ENCODE measurements around the gene KRT1. TPM values are rescaled to one million over a fixed set of nuclear protein-coding genes. Genes with fewer than 3 reads are reported as not detected.
A peak's percentile ranks its signal among the peaks of the same experiment; 100 is the strongest.

KRT1 gene
- total RNA-seq, 1 donor from 2014 or later, result not detected

DNA sequence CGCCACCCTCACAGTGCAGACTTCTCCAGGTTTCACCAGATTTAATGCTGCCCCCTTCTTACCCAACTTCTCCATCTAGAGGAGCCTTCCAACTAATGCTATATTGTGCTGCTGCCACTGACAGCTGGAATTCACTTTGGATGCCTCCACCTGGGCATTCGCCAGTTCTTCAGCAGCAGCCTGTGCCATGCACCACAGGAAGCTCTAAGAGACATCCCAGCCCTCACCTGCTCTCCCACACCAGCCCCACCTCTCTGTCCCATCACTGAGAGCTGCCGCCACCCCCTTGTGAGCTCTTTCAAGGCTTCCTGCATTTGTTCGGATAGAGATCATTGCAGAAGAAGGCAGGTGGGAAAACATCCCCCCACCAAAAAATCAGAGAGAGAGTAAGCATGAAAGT, 23.6 kb downstream of the KRT1 start:
- no peak overlapping the region for H3K4me3 Mint-ChIP-seq (ENCODE audit: unreplicated experiment)

DNA sequence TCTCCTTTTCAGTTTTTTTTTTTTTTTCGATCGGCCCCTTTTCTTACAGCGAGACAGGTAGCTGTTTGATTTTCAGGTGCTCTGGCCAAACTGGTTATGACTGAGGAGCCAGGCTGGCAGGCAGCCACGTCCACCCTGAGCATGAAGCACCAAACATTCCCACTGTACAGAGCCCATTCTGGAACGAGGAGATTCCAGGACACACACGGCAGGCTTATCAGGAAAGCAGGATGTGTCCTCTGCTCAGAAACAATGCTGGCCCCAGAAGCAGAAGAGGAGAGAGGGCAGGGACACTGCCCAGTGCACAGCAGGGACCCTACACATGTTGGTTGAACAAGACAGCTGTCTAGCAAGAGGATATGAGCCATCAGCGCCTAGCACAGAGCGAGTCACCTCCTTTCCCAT, 24.5 kb downstream of the KRT1 start:
- DNase-seq (ENCODE audit: low spot score), result no peak
- TF ChIP-seq, protein P1, sequence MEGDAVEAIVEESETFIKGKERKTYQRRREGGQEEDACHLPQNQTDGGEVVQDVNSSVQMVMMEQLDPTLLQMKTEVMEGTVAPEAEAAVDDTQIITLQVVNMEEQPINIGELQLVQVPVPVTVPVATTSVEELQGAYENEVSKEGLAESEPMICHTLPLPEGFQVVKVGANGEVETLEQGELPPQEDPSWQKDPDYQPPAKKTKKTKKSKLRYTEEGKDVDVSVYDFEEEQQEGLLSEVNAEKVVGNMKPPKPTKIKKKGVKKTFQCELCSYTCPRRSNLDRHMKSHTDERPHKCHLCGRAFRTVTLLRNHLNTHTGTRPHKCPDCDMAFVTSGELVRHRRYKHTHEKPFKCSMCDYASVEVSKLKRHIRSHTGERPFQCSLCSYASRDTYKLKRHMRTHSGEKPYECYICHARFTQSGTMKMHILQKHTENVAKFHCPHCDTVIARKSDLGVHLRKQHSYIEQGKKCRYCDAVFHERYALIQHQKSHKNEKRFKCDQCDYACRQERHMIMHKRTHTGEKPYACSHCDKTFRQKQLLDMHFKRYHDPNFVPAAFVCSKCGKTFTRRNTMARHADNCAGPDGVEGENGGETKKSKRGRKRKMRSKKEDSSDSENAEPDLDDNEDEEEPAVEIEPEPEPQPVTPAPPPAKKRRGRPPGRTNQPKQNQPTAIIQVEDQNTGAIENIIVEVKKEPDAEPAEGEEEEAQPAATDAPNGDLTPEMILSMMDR (IDR thresholded peaks at IDR 0.05; ENCODE audit: unreplicated experiment), result no peak
- Mint-ChIP-seq H3K27ac (ENCODE audit: unreplicated experiment) (no peak overlapping the region), H3K4me3 (ENCODE audit: unreplicated experiment) (no peak overlapping the region), H3K4me1 (ENCODE audit: unreplicated experiment) (peaks cover 17% of the 10 kb centered on the region), H3K27me3 (ENCODE audit: unreplicated experiment) (peaks cover 8% of the 10 kb centered on the region), H3K9me3 (ENCODE audit: unreplicated experiment) (no peaks in the 10 kb centered on the region), H3K36me3 (ENCODE audit: low read depth, unreplicated experiment) (no peaks in the 10 kb centered on the region)

More for the DNA sequence above, 23.6 kb downstream of the KRT1 start:
- no peaks in the 10 kb centered on the region for H3K9me3 Mint-ChIP-seq (ENCODE audit: unreplicated experiment)
- H3K27me3 Mint-ChIP-seq (ENCODE audit: unreplicated experiment), result peaks cover 8% of the 10 kb centered on the region
- no peak overlapping the region for H3K27ac Mint-ChIP-seq (ENCODE audit: unreplicated experiment)
- TF ChIP-seq, protein P1 (IDR thresholded peaks at IDR 0.05; ENCODE audit: unreplicated experiment), result no peak
- DNase-seq (ENCODE audit: low spot score), result no peak
- no peaks in the 10 kb centered on the region for H3K36me3 Mint-ChIP-seq (ENCODE audit: low read depth, unreplicated experiment)
- H3K4me1 Mint-ChIP-seq (ENCODE audit: unreplicated experiment), result peaks cover 15% of the 10 kb centered on the region

DNA sequence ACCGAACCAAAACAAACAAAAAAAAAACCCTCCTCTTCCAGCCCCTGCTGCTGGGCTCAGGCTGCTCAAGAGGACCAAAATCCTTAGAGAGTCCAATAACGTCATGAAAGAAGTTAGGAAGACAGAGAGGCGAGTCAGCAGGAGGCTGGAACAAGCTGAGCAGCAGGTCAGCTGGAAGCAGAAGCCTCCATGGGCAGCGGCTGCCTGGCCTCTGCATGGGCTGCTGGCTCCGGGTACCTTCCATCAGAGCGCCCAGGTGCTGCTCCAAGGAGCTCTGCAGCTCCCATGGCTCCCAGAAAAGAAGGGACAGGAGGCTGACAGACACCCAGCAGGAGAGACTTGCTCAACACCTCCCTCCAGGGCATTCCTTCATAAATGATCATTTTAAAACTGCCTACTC, 25.0 kb downstream of the KRT1 start:
- Mint-ChIP-seq H3K9me3 (ENCODE audit: unreplicated experiment) (no peaks in the 10 kb centered on the region), H3K27ac (ENCODE audit: unreplicated experiment) (no peak overlapping the region), H3K36me3 (ENCODE audit: low read depth, unreplicated experiment) (no peaks in the 10 kb centered on the region), H3K27me3 (ENCODE audit: unreplicated experiment) (peaks cover 8% of the 10 kb centered on the region), H3K4me3 (ENCODE audit: unreplicated experiment) (no peak overlapping the region), H3K4me1 (ENCODE audit: unreplicated experiment) (peaks cover 19% of the 10 kb centered on the region)
- TF ChIP-seq, protein P1 (IDR thresholded peaks at IDR 0.05; ENCODE audit: unreplicated experiment), result no peak
- no peak for DNase-seq (ENCODE audit: low spot score)

DNA sequence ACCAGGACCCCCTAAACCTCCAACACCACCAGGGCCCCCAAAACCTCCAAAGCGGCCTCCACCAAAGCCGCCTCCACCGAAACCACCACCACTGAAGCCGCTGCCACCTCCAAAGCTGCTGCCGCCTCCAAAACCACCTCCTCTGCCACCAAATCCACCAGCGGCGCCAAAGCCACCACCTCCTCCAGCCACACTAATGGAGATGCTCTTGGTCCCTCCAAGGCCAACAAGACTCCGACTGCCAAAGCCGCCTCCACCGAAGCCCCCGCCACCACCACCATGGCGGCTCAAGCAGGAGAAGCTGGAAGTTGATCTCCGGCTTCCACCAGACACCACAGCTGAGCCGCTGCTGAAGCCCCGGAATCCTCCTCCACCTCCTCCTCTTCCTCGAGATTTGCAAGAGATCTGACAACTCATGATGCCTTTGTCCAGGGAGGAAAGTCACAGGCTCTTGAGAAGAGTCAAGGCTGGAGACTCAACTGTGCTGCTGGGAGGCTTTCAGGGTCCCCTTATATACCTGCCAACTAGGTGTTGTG, 28.4 kb downstream of the KRT1 start, which contains the start of gene KRT2:
KRT2 (minus strand) TSS at position 486 of the 536 bp plus-strand sequence; CDS start at position 417, 69 bp downstream.
- Mint-ChIP-seq H3K36me3 (ENCODE audit: low read depth, unreplicated experiment) (no peaks in the 10 kb centered on the region), H3K4me3 (ENCODE audit: unreplicated experiment) (no peak within 1 kb of the TSS), H3K27ac (ENCODE audit: unreplicated experiment) (no peak within 1 kb of the TSS), H3K4me1 (ENCODE audit: unreplicated experiment) (peaks cover 28% of the 10 kb centered on the region), H3K27me3 (ENCODE audit: unreplicated experiment) (peaks cover 5% of the 10 kb centered on the region), H3K9me3 (ENCODE audit: unreplicated experiment) (no peaks in the 10 kb centered on the region)
- TF ChIP-seq, protein P1 (IDR thresholded peaks at IDR 0.05; ENCODE audit: unreplicated experiment), result no peak
- no peak for DNase-seq (ENCODE audit: low spot score)

DNA sequence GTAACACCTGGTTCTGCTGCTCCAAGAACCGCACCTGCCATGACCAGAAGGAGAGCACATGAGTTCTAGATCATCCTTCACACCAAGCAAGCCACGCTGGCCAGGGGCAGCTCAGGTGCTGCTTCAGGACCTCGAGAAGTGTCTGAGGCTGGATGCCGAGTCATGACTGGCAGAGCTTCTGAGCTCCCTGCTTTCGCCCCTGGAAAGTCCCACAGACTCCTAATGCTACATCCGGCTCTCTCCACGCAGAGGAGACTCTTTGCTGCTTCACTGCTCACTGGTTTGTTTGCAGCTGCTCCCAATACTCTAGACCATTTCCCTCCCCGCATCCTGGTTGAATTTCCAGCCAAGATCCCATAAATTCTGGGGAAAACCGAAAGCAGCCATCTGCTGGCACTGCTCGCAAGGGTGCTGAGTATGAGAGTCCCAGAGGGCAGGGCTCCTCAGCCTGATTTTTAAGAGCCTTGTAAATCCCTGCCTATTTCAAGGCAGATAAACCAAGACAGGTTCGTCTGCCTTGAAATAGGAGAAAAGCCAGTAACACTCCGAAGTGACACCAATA, 29.6 kb downstream of the KRT1 start:
- no peaks in the 10 kb centered on the region for H3K9me3 Mint-ChIP-seq (ENCODE audit: unreplicated experiment)
- no peaks in the 10 kb centered on the region for H3K36me3 Mint-ChIP-seq (ENCODE audit: low read depth, unreplicated experiment)
- no peak overlapping the region for H3K4me3 Mint-ChIP-seq (ENCODE audit: unreplicated experiment)
- H3K27me3 Mint-ChIP-seq (ENCODE audit: unreplicated experiment), result peaks cover 2% of the 10 kb centered on the region
- peak overlapping the region; percentile 72 for H3K27ac Mint-ChIP-seq (ENCODE audit: unreplicated experiment)
- peaks cover 17% of the 10 kb centered on the region for H3K4me1 Mint-ChIP-seq (ENCODE audit: unreplicated experiment)
- TF ChIP-seq, protein P1 (IDR thresholded peaks at IDR 0.05; ENCODE audit: unreplicated experiment), result no peak
- DNase-seq (ENCODE audit: low spot score), result no peak

All from endothelial cell (in vitro differentiated cells).